ENCODE data around the gene CASTOR2. TPM values are rescaled to one million over a fixed set of nuclear protein-coding genes. Genes with fewer than 3 reads are reported as not detected.
A peak's percentile ranks its signal among the peaks of the same experiment; 100 is the strongest.

The CASTOR2 gene
- total and polyA plus RNA-seq, 4 donors: 0.76 to 6.8 (median 4.1) TPM

DNA sequence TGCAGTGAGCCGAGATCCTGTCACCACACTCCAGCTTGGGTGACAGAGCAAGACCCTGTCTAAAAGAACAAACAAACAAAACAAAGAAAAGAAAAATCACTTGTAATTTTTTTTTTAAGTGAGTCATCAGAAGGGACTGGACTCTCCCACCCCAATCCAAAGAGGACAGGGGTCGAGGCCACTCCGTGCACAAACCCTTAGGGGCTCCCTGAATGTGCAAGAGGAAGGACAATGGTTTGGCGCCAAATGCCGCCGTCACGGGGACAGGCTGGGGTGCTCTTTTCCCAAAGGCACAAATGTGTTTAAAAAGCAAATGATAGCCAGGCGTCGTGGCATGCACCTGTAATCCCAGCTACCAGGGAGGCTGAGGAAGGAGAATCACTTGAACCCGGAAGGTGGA is 85.3 kb downstream of the CASTOR2 start:
- Histone ChIP-seq H3K9me3 (ENCODE audit: control insufficient read depth in 4 of 4, insufficient read depth in 3 of 4, low read length in 3 of 4) (no peaks in the 10 kb centered on the region), H3K4me3 (no peak overlapping the region), H3K36me3 (ENCODE audit: control insufficient read depth in 4 of 4, insufficient read depth in 4 of 4, low read length in 4 of 4) (peaks cover 4 to 40% (median 24%) of the 10 kb centered on the region in 4 donors), H3K4me1 (ENCODE audit: control insufficient read depth in 5 of 5, insufficient read depth in 5 of 5, low read length in 5 of 5) (peaks cover 0 to 4% (median 0%) of the 10 kb centered on the region in 5 donors), H3K27me3 (ENCODE audit: control insufficient read depth in 3 of 3, insufficient read depth in 3 of 3, low read length in 2 of 3) (no peaks in the 10 kb centered on the region), H3K9ac (ENCODE audit: insufficient read depth in 1 of 2, low read length in 2 of 2) (no peak overlapping the region), H3K27ac (ENCODE audit: low read depth in 1 of 2, low read length in 1 of 2) (no peak overlapping the region)
- TF ChIP-seq, protein P1, sequence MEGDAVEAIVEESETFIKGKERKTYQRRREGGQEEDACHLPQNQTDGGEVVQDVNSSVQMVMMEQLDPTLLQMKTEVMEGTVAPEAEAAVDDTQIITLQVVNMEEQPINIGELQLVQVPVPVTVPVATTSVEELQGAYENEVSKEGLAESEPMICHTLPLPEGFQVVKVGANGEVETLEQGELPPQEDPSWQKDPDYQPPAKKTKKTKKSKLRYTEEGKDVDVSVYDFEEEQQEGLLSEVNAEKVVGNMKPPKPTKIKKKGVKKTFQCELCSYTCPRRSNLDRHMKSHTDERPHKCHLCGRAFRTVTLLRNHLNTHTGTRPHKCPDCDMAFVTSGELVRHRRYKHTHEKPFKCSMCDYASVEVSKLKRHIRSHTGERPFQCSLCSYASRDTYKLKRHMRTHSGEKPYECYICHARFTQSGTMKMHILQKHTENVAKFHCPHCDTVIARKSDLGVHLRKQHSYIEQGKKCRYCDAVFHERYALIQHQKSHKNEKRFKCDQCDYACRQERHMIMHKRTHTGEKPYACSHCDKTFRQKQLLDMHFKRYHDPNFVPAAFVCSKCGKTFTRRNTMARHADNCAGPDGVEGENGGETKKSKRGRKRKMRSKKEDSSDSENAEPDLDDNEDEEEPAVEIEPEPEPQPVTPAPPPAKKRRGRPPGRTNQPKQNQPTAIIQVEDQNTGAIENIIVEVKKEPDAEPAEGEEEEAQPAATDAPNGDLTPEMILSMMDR (IDR thresholded peaks at IDR 0.05; ENCODE audit: control extremely low read depth, extremely low read depth): no peak
- ATAC-seq (ENCODE audit: insufficient read depth, low FRiP score) (no peak), DNase-seq (no peak)
- WGBS, 2 donors: 92 to 96% methylated on average over 10 of the region's 10 CpGs

DNA sequence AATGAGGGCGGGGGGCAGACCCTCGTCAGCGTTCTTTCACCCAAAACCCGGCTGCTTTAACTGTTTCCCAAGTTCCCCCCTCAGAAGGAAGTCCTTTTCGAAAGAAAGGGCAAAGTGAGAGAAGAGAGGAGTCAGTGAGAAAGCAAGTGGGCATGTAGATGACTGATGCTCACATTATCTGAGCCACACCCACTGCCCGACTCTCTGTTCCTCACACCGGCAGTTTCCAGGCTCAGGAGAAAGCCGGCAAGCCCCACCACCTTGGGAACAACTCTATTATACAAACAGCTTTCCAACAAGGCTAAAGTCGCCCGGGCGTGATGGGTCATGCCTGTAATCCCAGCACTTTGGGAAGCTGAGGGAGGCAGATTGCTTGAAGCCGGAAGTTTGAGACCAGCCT is 86.0 kb downstream of the CASTOR2 start:
- DNase-seq (no peak), ATAC-seq (ENCODE audit: insufficient read depth, low FRiP score) (no peak)
- Histone ChIP-seq H3K9ac (ENCODE audit: insufficient read depth in 1 of 2, low read length in 2 of 2) (no peak overlapping the region), H3K4me1 (ENCODE audit: control insufficient read depth in 5 of 5, insufficient read depth in 5 of 5, low read length in 5 of 5) (peaks cover 0 to 8% (median 0%) of the 10 kb centered on the region in 5 donors), H3K36me3 (ENCODE audit: control insufficient read depth in 4 of 4, insufficient read depth in 4 of 4, low read length in 4 of 4) (peaks cover 4 to 44% (median 28%) of the 10 kb centered on the region in 4 donors), H3K27me3 (ENCODE audit: control insufficient read depth in 3 of 3, insufficient read depth in 3 of 3, low read length in 2 of 3) (no peaks in the 10 kb centered on the region), H3K9me3 (ENCODE audit: control insufficient read depth in 4 of 4, insufficient read depth in 3 of 4, low read length in 3 of 4) (no peaks in the 10 kb centered on the region), H3K4me3 (no peak overlapping the region), H3K27ac (ENCODE audit: low read depth in 1 of 2, low read length in 1 of 2) (no peak overlapping the region)
- WGBS, 2 donors: 91 to 93% methylated on average over 12 of the region's 12 CpGs
- TF ChIP-seq, protein P1 (IDR thresholded peaks at IDR 0.05; ENCODE audit: control extremely low read depth, extremely low read depth): no peak

DNA sequence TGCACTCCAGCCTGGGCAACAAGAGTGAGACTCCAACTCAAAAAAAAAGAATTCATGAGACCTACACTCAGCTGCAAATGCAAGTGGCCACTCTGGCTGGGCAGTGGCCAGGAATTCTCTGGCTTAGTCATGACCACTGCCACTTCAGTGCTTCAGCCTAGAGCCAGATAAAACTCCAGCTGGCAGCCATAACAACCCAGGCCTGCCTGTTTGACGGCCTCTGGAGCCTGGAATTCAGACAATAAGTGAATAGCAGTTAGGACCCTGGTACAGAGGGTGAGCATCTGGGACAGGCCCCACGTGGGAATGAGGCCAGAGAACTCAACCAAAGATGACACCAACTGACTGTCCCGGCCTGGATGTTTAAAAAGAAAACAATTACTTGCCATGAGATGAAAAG is 90.2 kb downstream of the CASTOR2 start:
- H3K36me3 ChIP-seq (ENCODE audit: control insufficient read depth in 4 of 4, insufficient read depth in 4 of 4, low read length in 4 of 4): peaks cover 4 to 50% (median 31%) of the 10 kb centered on the region in 4 donors

More for the DNA sequence above, 90.2 kb downstream of the CASTOR2 start:
- TF ChIP-seq, protein P1 (IDR thresholded peaks at IDR 0.05; ENCODE audit: control extremely low read depth, extremely low read depth): no peak
- Histone ChIP-seq H3K9ac (ENCODE audit: insufficient read depth in 1 of 2, low read length in 2 of 2) (no peak overlapping the region), H3K4me3 (no peak overlapping the region), H3K4me1 (ENCODE audit: control insufficient read depth in 5 of 5, insufficient read depth in 5 of 5, low read length in 5 of 5) (peaks cover 0 to 23% (median 4%) of the 10 kb centered on the region in 5 donors), H3K9me3 (ENCODE audit: control insufficient read depth in 4 of 4, insufficient read depth in 3 of 4, low read length in 3 of 4) (no peaks in the 10 kb centered on the region), H3K27ac (ENCODE audit: low read depth in 1 of 2, low read length in 1 of 2) (peak overlapping the region in 1 of 2 donors; percentile 7), H3K27me3 (ENCODE audit: control insufficient read depth in 3 of 3, insufficient read depth in 3 of 3, low read length in 2 of 3) (no peaks in the 10 kb centered on the region)
- ATAC-seq (ENCODE audit: insufficient read depth, low FRiP score): peak; percentile 68
- WGBS, 2 donors: 64 to 72% methylated on average over 3 of the region's 3 CpGs
- DNase-seq: peak in 1 of 3 donors; percentile 71
